Stomach smooth muscle (tissue), 2 donors: ENCODE data around the gene CCDC178.

ENCODE experiments used
- H3K27ac ChIP-seq: one replicate; pipeline ENCODE4 v1.7.0; 2013; ENCODE audit warnings: mild to moderate bottlenecking, low read length, inconsistent platforms
- H3K27me3 ChIP-seq, 2 donors: one replicate each; pipeline ENCODE4 v1.7.0; 2013; ENCODE audit warnings: low read length in 2 of 2; ENCODE audit not compliant: insufficient read depth in 2 of 2, control insufficient read depth in 1 of 2
- H3K36me3 ChIP-seq, 2 donors: one replicate each; pipeline ENCODE4 v1.7.0; 2013; ENCODE audit warnings: low read length in 2 of 2; ENCODE audit not compliant: control insufficient read depth in 2 of 2, insufficient read depth in 2 of 2
- H3K4me1 ChIP-seq: one replicate; pipeline ENCODE4 v1.7.0; 2013; ENCODE audit warnings: low read length; ENCODE audit not compliant: control insufficient read depth, insufficient read depth
- H3K4me3 ChIP-seq, 2 donors: one replicate each; pipeline ENCODE4 v1.7.0; 2013; ENCODE audit warnings: low read length in 2 of 2
- H3K9ac ChIP-seq, 2 donors: one replicate each; pipeline ENCODE4 v1.7.0; 2013; ENCODE audit warnings: low read length in 2 of 2, mild to moderate bottlenecking in 1 of 2
- H3K9me3 ChIP-seq, 2 donors: one replicate each; pipeline ENCODE4 v1.7.0; 2013; ENCODE audit warnings: low read length in 2 of 2; ENCODE audit not compliant: control insufficient read depth in 2 of 2
- donor health status: healthy.
- donor health status: Pancreatic carcinoma.

Gene CCDC178

GRCh38 chr18:33097126-33097525 is 343.4 kb downstream of the CCDC178 start:
- H3K27ac ChIP-seq = no peak overlapping the region
- no peak overlapping the region for H3K4me3 ChIP-seq

GRCh38 chr18:33090461-33090860 is 350.1 kb downstream of the CCDC178 start:
- H3K27ac ChIP-seq = no peak overlapping the region
- no peaks in the 10 kb centered on the region for H3K36me3 ChIP-seq
- no peaks in the 10 kb centered on the region for H3K27me3 ChIP-seq
- no peak overlapping the region for H3K9ac ChIP-seq
- H3K4me3 ChIP-seq = no peak overlapping the region
- H3K9me3 ChIP-seq = no peaks in the 10 kb centered on the region
- H3K4me1 ChIP-seq = no peaks in the 10 kb centered on the region

More at GRCh38 chr18:33097126-33097525, 343.4 kb downstream of the CCDC178 start:
- H3K9ac ChIP-seq = no peak overlapping the region
- H3K9me3 ChIP-seq = no peaks in the 10 kb centered on the region
- no peaks in the 10 kb centered on the region for H3K36me3 ChIP-seq
- H3K27me3 ChIP-seq = no peaks in the 10 kb centered on the region
- H3K4me1 ChIP-seq = no peaks in the 10 kb centered on the region

- H3K36me3 ChIP-seq = no peaks in the 10 kb centered on the region
- no peaks in the 10 kb centered on the region for H3K4me1 ChIP-seq
- H3K27me3 ChIP-seq = no peaks in the 10 kb centered on the region
- no peaks in the 10 kb centered on the region for H3K9me3 ChIP-seq
- no peak overlapping the region for H3K9ac ChIP-seq
- no peak overlapping the region for H3K4me3 ChIP-seq
- H3K27ac ChIP-seq = no peak overlapping the region
These were observed 363.9 kb downstream of the CCDC178 start for GRCh38 chr18:33076601-33077000.

GRCh38 chr18:33074125-33074524 is 366.4 kb downstream of the CCDC178 start:
- Histone ChIP-seq H3K9ac (no peak overlapping the region), H3K4me1 (no peaks in the 10 kb centered on the region), H3K27me3 (no peaks in the 10 kb centered on the region), H3K4me3 (no peak overlapping the region), H3K36me3 (no peaks in the 10 kb centered on the region), H3K27ac (no peak overlapping the region), H3K9me3 (no peaks in the 10 kb centered on the region)

GRCh38 chr18:33062834-33063364 is 377.6 kb downstream of the CCDC178 start:
- Histone ChIP-seq H3K36me3 (no peaks in the 10 kb centered on the region), H3K27me3 (no peaks in the 10 kb centered on the region), H3K27ac (no peak overlapping the region), H3K9ac (no peak overlapping the region), H3K4me1 (no peaks in the 10 kb centered on the region), H3K9me3 (no peaks in the 10 kb centered on the region), H3K4me3 (no peak overlapping the region)

GRCh38 chr18:33052886-33053285 is 387.6 kb downstream of the CCDC178 start:
- Histone ChIP-seq H3K4me3 (no peak overlapping the region), H3K27me3 (no peaks in the 10 kb centered on the region), H3K4me1 (no peaks in the 10 kb centered on the region), H3K27ac (no peak overlapping the region), H3K36me3 (no peaks in the 10 kb centered on the region), H3K9me3 (no peaks in the 10 kb centered on the region), H3K9ac (no peak overlapping the region)

GRCh38 chr18:33051407-33051806 is 389.1 kb downstream of the CCDC178 start:
- H3K36me3 ChIP-seq = no peaks in the 10 kb centered on the region
- no peaks in the 10 kb centered on the region for H3K9me3 ChIP-seq
- no peaks in the 10 kb centered on the region for H3K4me1 ChIP-seq
- H3K27me3 ChIP-seq = no peaks in the 10 kb centered on the region
- H3K4me3 ChIP-seq = no peak overlapping the region
- no peak overlapping the region for H3K27ac ChIP-seq
- no peak overlapping the region for H3K9ac ChIP-seq

GRCh38 chr18:33040213-33040612 is 400.3 kb downstream of the CCDC178 start:
- Histone ChIP-seq H3K4me1 (no peaks in the 10 kb centered on the region), H3K27me3 (no peaks in the 10 kb centered on the region), H3K4me3 (no peak overlapping the region), H3K27ac (no peak overlapping the region), H3K36me3 (no peaks in the 10 kb centered on the region), H3K9me3 (no peaks in the 10 kb centered on the region), H3K9ac (no peak overlapping the region)

GRCh38 chr18:33034945-33035344 is 405.6 kb downstream of the CCDC178 start:
- Histone ChIP-seq H3K4me1 (no peaks in the 10 kb centered on the region), H3K27ac (no peak overlapping the region), H3K9ac (no peak overlapping the region), H3K9me3 (no peaks in the 10 kb centered on the region), H3K4me3 (no peak overlapping the region), H3K27me3 (no peaks in the 10 kb centered on the region), H3K36me3 (no peaks in the 10 kb centered on the region)

- Histone ChIP-seq H3K27ac (no peak overlapping the region), H3K9ac (no peak overlapping the region), H3K4me3 (no peak overlapping the region), H3K36me3 (no peaks in the 10 kb centered on the region), H3K27me3 (no peaks in the 10 kb centered on the region), H3K9me3 (no peaks in the 10 kb centered on the region), H3K4me1 (no peaks in the 10 kb centered on the region)
These were observed 406.3 kb downstream of the CCDC178 start for GRCh38 chr18:33034212-33034611.

GRCh38 chr18:33022370-33022769 is 418.2 kb downstream of the CCDC178 start:
- no peak overlapping the region for H3K27ac ChIP-seq
- no peaks in the 10 kb centered on the region for H3K36me3 ChIP-seq
- H3K27me3 ChIP-seq = no peaks in the 10 kb centered on the region
- H3K9ac ChIP-seq = no peak overlapping the region
- H3K4me3 ChIP-seq = no peak overlapping the region
- H3K9me3 ChIP-seq = no peaks in the 10 kb centered on the region
- H3K4me1 ChIP-seq = no peaks in the 10 kb centered on the region
